Epithelial cell of proximal tubule (primary cell): ENCODE measurements around the gene UMODL1. TPM values are rescaled to one million over a fixed set of nuclear protein-coding genes. Genes with fewer than 3 reads are reported as not detected.

Source experiments
- DNase-seq: peaks from one replicate; pipeline ENCODE4 v3.0.0-alpha.2; 2011; ENCODE audit warnings: low read depth
- H3K4me3 ChIP-seq: 2 replicates; pipeline ENCODE4 v1.5.1; 2011; ENCODE audit warnings: low read depth, mild to moderate bottlenecking, low read length
- CTCF ChIP-seq: conservative IDR thresholded peaks from 2 replicates; pipeline ENCODE4 v1.5.1; 2012; ENCODE audit warnings: low read depth, mild to moderate bottlenecking, low read length
- total RNA-seq: library from RNA; depleted of rRNA; stranded (reverse); fragments of >200 nt; gene quantifications from 2 replicates; pipeline ENCODE4 v1.2.3, GENCODE V29; 2015

The UMODL1 gene
- total RNA-seq, 1 donor from 2014 or later: not detected

GRCh38 chr21:42043201-42043895 lies 27.8 kb upstream of the UMODL1 start:
- no peak for TF ChIP-seq CTCF
- H3K4me3 ChIP-seq: no peak overlapping the region
- no peak for DNase-seq

GRCh38 chr21:42043961-42044360 lies 27.2 kb upstream of the UMODL1 start:
- DNase-seq: no peak
- no peak for TF ChIP-seq CTCF
- H3K4me3 ChIP-seq: no peak overlapping the region

GRCh38 chr21:42044871-42045495 lies 26.1 kb upstream of the UMODL1 start:
- no peak overlapping the region for H3K4me3 ChIP-seq
- TF ChIP-seq CTCF: no peak
- DNase-seq: no peak

GRCh38 chr21:42047821-42048613 lies 23.1 kb upstream of the UMODL1 start:
- H3K4me3 ChIP-seq: no peak overlapping the region
- peak; percentile 50 for DNase-seq
- no peak for TF ChIP-seq CTCF

GRCh38 chr21:42048870-42049577 lies 22.1 kb upstream of the UMODL1 start:
- DNase-seq: no peak
- H3K4me3 ChIP-seq: no peak overlapping the region
- no peak for TF ChIP-seq CTCF

- H3K4me3 ChIP-seq: no peak overlapping the region
- TF ChIP-seq CTCF: no peak
- no peak for DNase-seq
Observed at GRCh38 chr21:42049578-42050430, 21.3 kb upstream of the UMODL1 start.
